Smooth muscle cell (in vitro differentiated cells): Measurements from ENCODE around the gene SMG1. TPM values are rescaled to one million over a fixed set of nuclear protein-coding genes. Genes with fewer than 3 reads are reported as not detected.

Experiments used
- DNase-seq: peaks from one replicate; lab custom pipeline; 2025; ENCODE audit not compliant: unreplicated experiment; lab: John Stamatoyannopoulos, UW
- H2AFZ ChIP-seq: fragments of 200-600 bp; sonication (generic); 2 replicates; pipeline ENCODE4 v1.6.0; 2016; ENCODE audit warnings: antibody characterized with exemption, low read depth, mild to moderate bottlenecking
- H3F3A ChIP-seq: fragments of 200-600 bp; sonication (generic); 2 replicates; pipeline ENCODE4 v1.6.0; 2017; ENCODE audit warnings: antibody characterized with exemption, low read depth
- H3K27ac ChIP-seq: fragments of 200-600 bp; sonication (generic); 2 replicates; pipeline ENCODE4 v1.5.1; 2016; ENCODE audit warnings: low read depth, mild to moderate bottlenecking
- H3K27me3 ChIP-seq: fragments of 200-600 bp; sonication (generic); 2 replicates; pipeline ENCODE4 v1.6.1; 2016; ENCODE audit warnings: low read depth, mild to moderate bottlenecking
- H3K36me3 ChIP-seq: fragments of 200-600 bp; sonication (generic); 2 replicates; pipeline ENCODE4 v1.5.1; 2016; ENCODE audit warnings: low read depth
- H3K4me1 ChIP-seq: fragments of 200-600 bp; sonication (generic); 2 replicates; pipeline ENCODE4 v1.5.1; 2016; ENCODE audit warnings: low read depth
- H3K4me2 ChIP-seq: fragments of 200-600 bp; sonication (generic); 2 replicates; pipeline ENCODE4 v1.6.0; 2016; ENCODE audit warnings: mild to moderate bottlenecking
- H3K4me3 ChIP-seq: fragments of 200-600 bp; sonication (generic); 2 replicates; pipeline ENCODE4 v1.5.1; 2016; ENCODE audit warnings: mild to moderate bottlenecking
- H3K79me2 ChIP-seq: fragments of 200-600 bp; sonication (generic); 2 replicates; pipeline ENCODE4 v1.6.0; 2016; ENCODE audit warnings: low read depth, mild to moderate bottlenecking
- H3K9ac ChIP-seq: fragments of 200-600 bp; sonication (generic); 2 replicates; pipeline ENCODE4 v1.6.0; 2016; ENCODE audit warnings: low read depth
- H3K9me3 ChIP-seq: fragments of 200-600 bp; sonication (generic); replicated peaks from 2 replicates; pipeline ENCODE4 v1.5.1; 2016; ENCODE audit warnings: low read depth
- H4K20me1 ChIP-seq: fragments of 200-600 bp; sonication (generic); 2 replicates; pipeline ENCODE4 v1.6.0; 2016; ENCODE audit warnings: low read depth
- CTCF ChIP-seq: fragments of 200-600 bp; sonication (generic); IDR thresholded peaks from 2 replicates; pipeline ENCODE4 v1.5.1; 2017; ENCODE audit warnings: borderline replicate concordance, mild to moderate bottlenecking, antibody characterized with exemption; ENCODE audit not compliant: insufficient read depth, poor library complexity, severe bottlenecking
- WGBS: methylation state at CpG from one replicate; pipeline ENCODE4 v1.1.7; 2016; ENCODE audit warnings: low lambda C conversion rate; 5-methylcytosine and 5-hydroxymethylcytosine counted together
- polyA plus RNA-seq: library from polyadenylated mRNA; unstranded; fragments of >200 nt; fragmentation: Nextera tagmentation; extraction: Ambion mirVana; gene quantifications from 2 replicates; pipeline ENCODE4 v1.2.1, GENCODE V29; 2016
- total RNA-seq: library from RNA; depleted of rRNA; stranded (reverse); fragments of >200 nt; gene quantifications from 2 replicates; pipeline ENCODE4 v1.2.3, GENCODE V29; 2014

The SMG1 gene
- total and polyA plus RNA-seq, 2 experiments from 2014 or later, result 4.9 to 45.4 TPM

- WGBS, result 0% methylated on average over 5 of the region's 5 CpGs
- Histone ChIP-seq H2AFZ (no peak overlapping the region), H3K4me2 (peak overlapping the region; percentile 97), H3F3A (peaks cover 44% of the 10 kb centered on the region), H4K20me1 (peaks cover 56% of the 10 kb centered on the region), H3K36me3 (peaks cover 5% of the 10 kb centered on the region), H3K27ac (peak overlapping the region; percentile 78), H3K4me1 (peaks cover 32% of the 10 kb centered on the region), H3K9me3 (no peaks in the 10 kb centered on the region), H3K27me3 (no peaks in the 10 kb centered on the region), H3K9ac (peak overlapping the region; percentile 95), H3K4me3 (peak overlapping the region; percentile 94), H3K79me2 (peaks cover 57% of the 10 kb centered on the region)
- DNase-seq, result no peak
- no peak for TF ChIP-seq CTCF
Measured at GRCh38 chr16:18789515-18789849, 136.7 kb downstream of the SMG1 start.

DNA sequence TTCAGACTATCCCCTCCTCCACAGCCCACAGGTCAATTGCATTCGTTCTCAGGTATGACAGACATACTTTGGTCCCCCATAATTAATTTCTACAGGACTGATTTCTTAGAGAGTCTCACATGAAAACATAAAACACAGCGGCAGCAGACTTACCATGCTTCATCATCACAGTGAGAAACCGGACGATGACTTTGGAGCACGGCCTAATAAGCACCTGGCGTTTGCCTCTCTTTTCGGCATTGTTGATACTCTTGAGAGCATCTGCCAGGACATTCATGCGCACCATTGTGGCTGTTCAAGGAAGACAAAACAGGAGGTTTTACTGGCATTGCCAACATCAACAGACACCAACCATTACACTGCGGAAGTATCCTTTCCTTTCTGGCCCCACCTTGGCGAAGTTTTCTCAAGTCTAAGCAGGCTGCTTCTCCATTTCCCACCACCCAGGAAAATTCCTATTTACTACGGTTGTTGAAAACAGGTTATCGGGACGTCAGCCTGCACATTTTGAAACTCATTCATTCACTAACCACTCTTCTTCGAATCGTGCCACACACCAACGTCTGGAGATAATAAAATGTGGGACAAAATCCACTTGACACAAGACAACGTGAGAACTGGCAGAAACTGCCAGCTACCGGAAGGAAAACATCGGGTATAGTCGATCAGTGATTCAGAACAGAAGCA lies 137.2 kb downstream of the SMG1 start:
- peaks cover 61% of the 10 kb centered on the region for H3K79me2 ChIP-seq
- H3K27me3 ChIP-seq, result no peaks in the 10 kb centered on the region
- H3K27ac ChIP-seq, result peak overlapping the region; percentile 78
- H3F3A ChIP-seq, result peaks cover 47% of the 10 kb centered on the region
- peaks cover 32% of the 10 kb centered on the region for H3K4me1 ChIP-seq
- no peak for TF ChIP-seq CTCF
- H4K20me1 ChIP-seq, result peaks cover 61% of the 10 kb centered on the region
- peak overlapping the region; percentile 97 for H3K4me2 ChIP-seq
- H2AFZ ChIP-seq, result no peak overlapping the region
- WGBS, result 11% methylated on average over 20 of the region's 20 CpGs
- H3K9me3 ChIP-seq, result no peaks in the 10 kb centered on the region
- peak overlapping the region; percentile 95 for H3K9ac ChIP-seq
- peaks cover 6% of the 10 kb centered on the region for H3K36me3 ChIP-seq
- H3K4me3 ChIP-seq, result peak overlapping the region; percentile 94
- DNase-seq, result no peak

DNA sequence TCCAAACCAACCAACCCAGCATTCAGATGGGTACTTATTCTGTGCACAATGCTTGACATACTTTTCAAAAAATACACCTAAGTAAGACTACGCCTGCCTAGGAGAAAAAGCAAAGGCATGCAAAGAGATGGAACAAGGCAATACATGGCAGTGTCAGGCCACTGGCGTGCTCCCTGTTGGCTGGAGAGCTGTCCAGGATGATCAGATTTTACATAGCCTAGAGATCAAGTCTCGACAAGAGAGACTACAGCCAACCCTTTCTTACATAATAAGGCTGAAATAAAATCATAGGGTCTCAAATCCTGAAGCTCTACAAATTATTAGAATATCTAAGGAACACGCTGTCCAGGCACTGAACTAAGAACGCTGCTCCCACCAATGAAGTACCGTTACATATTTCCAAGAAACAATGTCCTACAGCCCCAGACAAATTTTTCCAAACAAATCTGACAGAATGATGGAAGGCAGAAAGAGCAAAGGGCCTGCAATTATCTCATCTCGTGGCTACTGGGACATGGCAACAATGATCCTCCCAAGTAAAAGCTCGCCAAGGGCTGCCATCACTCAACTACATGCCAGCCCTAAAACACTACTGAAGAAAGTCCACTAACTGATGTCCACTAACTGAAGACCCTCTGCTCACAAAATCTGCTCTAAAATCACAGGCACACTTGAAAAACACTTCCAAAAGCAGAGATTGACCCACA lies 141.1 kb downstream of the SMG1 start:
- no peak for DNase-seq
- Histone ChIP-seq H2AFZ (no peak overlapping the region), H3K4me3 (no peak overlapping the region), H4K20me1 (peaks cover 78% of the 10 kb centered on the region), H3K9me3 (no peaks in the 10 kb centered on the region), H3K36me3 (peaks cover 22% of the 10 kb centered on the region), H3K27me3 (no peaks in the 10 kb centered on the region), H3F3A (peaks cover 32% of the 10 kb centered on the region), H3K9ac (no peak overlapping the region), H3K27ac (peak overlapping the region; percentile 3), H3K79me2 (peaks cover 67% of the 10 kb centered on the region), H3K4me1 (peaks cover 32% of the 10 kb centered on the region), H3K4me2 (peak overlapping the region; percentile 97)
- no peak for TF ChIP-seq CTCF
- WGBS, result 82% methylated on average over 8 of the region's 8 CpGs
